H1 (cell line): ENCODE results near the gene TDRD12. TPM values are rescaled to one million over a fixed set of nuclear protein-coding genes. Genes with fewer than 3 reads are reported as not detected.

Source experiments
- CTCF ChIA-PET: fragments of 300-600 bp; sonication (Branson Sonifier 250); formaldehyde crosslinking; loops from one replicate; lab custom pipeline; 2021; ENCODE audit not compliant: partially characterized antibody; lab: Charles Lee
- POLR2A ChIA-PET: fragments of 300-600 bp; sonication (Branson Sonifier 250); formaldehyde crosslinking; loops from one replicate; lab custom pipeline; 2021; ENCODE audit warnings: inconsistent platforms; ENCODE audit not compliant: partially characterized antibody; lab: Charles Lee
- DNase-seq, 2 experiments: peaks; one replicate each; pipeline versions ENCODE4 v3.0.0 to v3.0.0-alpha.2; 2010 to 2022; ENCODE audit warnings: low spot score in 2 of 2, low read depth in 1 of 2, mixed read lengths in 1 of 2
- FAIRE-seq: peaks from 2 replicates; lab custom pipeline; 2011; peaks lifted over from hg19 to GRCh38; lab: Jason Lieb, UNC
- H2AFZ ChIP-seq: 2 replicates; pipeline ENCODE4 v1.8.1; 2012; ENCODE audit warnings: low read length, inconsistent platforms
- H2AK5ac ChIP-seq: 2 replicates; pipeline ENCODE4 v1.6.1; 2013; ENCODE audit warnings: low read depth, low read length
- H2BK120ac ChIP-seq: replicated peaks from 2 replicates; pipeline ENCODE3; 2013; ENCODE audit warnings: low read depth, low read length, inconsistent platforms
- H2BK12ac ChIP-seq: 2 replicates; pipeline ENCODE4 v1.6.1; 2013; ENCODE audit warnings: low read depth, low read length
- H2BK15ac ChIP-seq: 2 replicates; pipeline ENCODE4 v1.6.1; 2013; ENCODE audit warnings: low read length
- H2BK20ac ChIP-seq: 2 replicates; pipeline ENCODE4 v1.6.1; 2013; ENCODE audit warnings: low read length
- H2BK5ac ChIP-seq: 2 replicates; pipeline ENCODE4 v1.6.1; 2013; ENCODE audit warnings: low read depth, low read length
- H3K14ac ChIP-seq: 2 replicates; pipeline ENCODE4 v1.6.1; 2013; ENCODE audit warnings: inconsistent platforms; ENCODE audit not compliant: insufficient read length
- H3K18ac ChIP-seq: 2 replicates; pipeline ENCODE4 v1.6.1; 2013; ENCODE audit warnings: low read length; ENCODE audit errors: extremely low read depth
- H3K23ac ChIP-seq: 2 replicates; pipeline ENCODE4 v1.6.1; 2013; ENCODE audit warnings: inconsistent platforms; ENCODE audit not compliant: insufficient read length
- H3K23me2 ChIP-seq: 2 replicates; pipeline ENCODE4 v1.6.1; 2013; ENCODE audit warnings: low read depth, low read length
- H3K27ac ChIP-seq: 2 replicates; pipeline ENCODE4 v1.6.1; 2011; ENCODE audit warnings: low read depth, low read length, inconsistent platforms
- H3K27me3 ChIP-seq, 4 experiments: replicated peaks in 1 of 4; 1 replicate in 1 of 4; 2 replicates in 3 of 4; pipeline versions ENCODE4 v1.6.1 to v1.8.1; 2011 to 2013; ENCODE audit warnings: low read length in 3 of 4, mild to moderate bottlenecking in 3 of 4, inconsistent platforms in 2 of 4, mixed read lengths in 2 of 4, moderate library complexity in 1 of 4; ENCODE audit not compliant: control insufficient read depth in 3 of 4, insufficient read depth in 3 of 4; ENCODE audit errors: extremely low read depth in 1 of 4
- H3K36me3 ChIP-seq, 4 experiments: 2 replicates each; pipeline versions ENCODE4 v1.6.1 to v1.8.1; 2011 to 2013; ENCODE audit warnings: mild to moderate bottlenecking in 4 of 4, low read length in 3 of 4, moderate library complexity in 2 of 4, control low read depth in 1 of 4, inconsistent platforms in 1 of 4; ENCODE audit not compliant: insufficient read depth in 4 of 4, control insufficient read depth in 2 of 4
- H3K4ac ChIP-seq: replicated peaks from 2 replicates; pipeline ENCODE3; 2013; ENCODE audit warnings: low read length, low read depth, mixed read lengths, inconsistent platforms; ENCODE audit not compliant: insufficient read length
- H3K4me1 ChIP-seq, 4 experiments: replicated peaks in 1 of 4; 1 replicate in 1 of 4; 2 replicates in 3 of 4; pipeline versions ENCODE4 v1.6.1 to v1.8.1; 2011 to 2013; ENCODE audit warnings: low read length in 3 of 4, inconsistent platforms in 2 of 4, mixed read lengths in 1 of 4; ENCODE audit not compliant: insufficient read depth in 4 of 4, control insufficient read depth in 3 of 4
- H3K4me2 ChIP-seq, 2 experiments: 2 replicates each; pipeline versions ENCODE4 v1.6.1 to v1.8.1; 2011 to 2013; ENCODE audit warnings: low read depth in 2 of 2, low read length in 2 of 2, control low read depth in 1 of 2, inconsistent platforms in 1 of 2, mild to moderate bottlenecking in 1 of 2; ENCODE audit not compliant: insufficient read depth in 1 of 2
- H3K4me3 ChIP-seq, 4 experiments: fragments of 200-600, 300-600 bp in 1 of 4; sonication (generic), shearing (Covaris generic), sonication (Bioruptor Twin) in 1 of 4; 2 replicates each; pipeline versions ENCODE4 v1.5.1 to v1.8.1; 2011 to 2016; ENCODE audit warnings: low read length in 4 of 4, low read depth in 3 of 4, control low read depth in 2 of 4, inconsistent platforms in 2 of 4, mild to moderate bottlenecking in 2 of 4, mixed read lengths in 1 of 4, moderate library complexity in 1 of 4; ENCODE audit not compliant: insufficient read depth in 2 of 4; ENCODE audit errors: extremely low read depth in 1 of 4
- H3K56ac ChIP-seq: replicated peaks from 2 replicates; pipeline ENCODE3; 2013; ENCODE audit warnings: low read depth, mild to moderate bottlenecking, mixed read lengths, low read length, inconsistent platforms; ENCODE audit not compliant: insufficient read length
- H3K79me1 ChIP-seq: 2 replicates; pipeline ENCODE4 v1.6.1; 2013; ENCODE audit warnings: low read depth, low read length, control low read depth
- H3K79me2 ChIP-seq, 2 experiments: 2 replicates each; pipeline versions ENCODE4 v1.6.1 to v1.8.1; 2012 to 2013; ENCODE audit warnings: low read length in 2 of 2, mild to moderate bottlenecking in 2 of 2, inconsistent platforms in 1 of 2; ENCODE audit not compliant: insufficient read depth in 2 of 2, control insufficient read depth in 1 of 2
- H3K9ac ChIP-seq, 4 experiments: replicated peaks in 1 of 4; 1 replicate in 1 of 4; 2 replicates in 3 of 4; pipeline versions ENCODE4 v1.6.1 to v1.8.1; 2011 to 2013; ENCODE audit warnings: low read depth in 3 of 4, low read length in 3 of 4, control low read depth in 2 of 4, mild to moderate bottlenecking in 2 of 4, moderate library complexity in 2 of 4, inconsistent platforms in 1 of 4; ENCODE audit errors: extremely low read depth in 1 of 4
- H3K9me3 ChIP-seq, 2 experiments: 2 replicates each; pipeline versions ENCODE4 v1.6.1 to v1.8.1; 2012 to 2013; ENCODE audit warnings: mild to moderate bottlenecking in 2 of 2, moderate library complexity in 2 of 2, control low read depth in 1 of 2, inconsistent platforms in 1 of 2, low read depth in 1 of 2, low read length in 1 of 2, mixed read lengths in 1 of 2; ENCODE audit not compliant: insufficient read depth in 2 of 2
- H4K20me1 ChIP-seq, 2 experiments: replicated peaks in 1 of 2; 2 replicates each; pipeline versions ENCODE3 to v1.8.1; 2011 to 2013; ENCODE audit warnings: inconsistent platforms in 2 of 2, low read length in 2 of 2, mild to moderate bottlenecking in 1 of 2; ENCODE audit not compliant: insufficient read depth in 2 of 2, control insufficient read depth in 1 of 2
- H4K5ac ChIP-seq: 2 replicates; pipeline ENCODE4 v1.6.1; 2013; ENCODE audit warnings: low read length, low read depth, mixed read lengths, inconsistent platforms; ENCODE audit not compliant: insufficient read length
- H4K8ac ChIP-seq: 2 replicates; pipeline ENCODE4 v1.8.0; 2013; ENCODE audit warnings: mild to moderate bottlenecking, moderate library complexity, low read length, inconsistent platforms; ENCODE audit not compliant: insufficient read depth; ENCODE audit errors: extremely low read depth
- H4K91ac ChIP-seq: replicated peaks from 2 replicates; pipeline ENCODE3; 2013; ENCODE audit warnings: low read length, mixed read lengths, inconsistent platforms; ENCODE audit not compliant: insufficient read length
- BACH1 ChIP-seq: IDR thresholded peaks from 2 replicates; pipeline ENCODE4 v1.6.1; 2012; ENCODE audit warnings: low read length, improper control_type of control experiment
- CBX5 ChIP-seq: fragments of 300-800, 300-1000 bp; sonication (generic); IDR thresholded peaks from 2 replicates; pipeline ENCODE4 v1.7.1; 2016; ENCODE audit warnings: antibody characterized with exemption, low read length, low read depth
- CBX8 ChIP-seq: fragments of 300-800, 300-1000 bp; sonication (generic); IDR thresholded peaks from 2 replicates; pipeline ENCODE4 v1.7.1; 2016; ENCODE audit warnings: low read depth, low read length, borderline replicate concordance
- HDAC2 ChIP-seq, 2 experiments: fragments of 300-600 bp in 1 of 2; sonication (generic) in 1 of 2; IDR thresholded peaks; 2 replicates each; pipeline ENCODE4 v1.6.1; 2011 to 2012; ENCODE audit warnings: low read depth in 2 of 2, low read length in 2 of 2, mild to moderate bottlenecking in 2 of 2, moderate library complexity in 2 of 2, borderline replicate concordance in 1 of 2, inconsistent platforms in 1 of 2
- NANOG ChIP-seq: IDR thresholded peaks from 2 replicates; pipeline ENCODE4 v1.6.1; 2011; ENCODE audit warnings: low read length, low read depth, mild to moderate bottlenecking, inconsistent platforms; ENCODE audit not compliant: insufficient read depth, poor library complexity, severe bottlenecking
- NRF1 ChIP-seq: IDR thresholded peaks from 2 replicates; pipeline ENCODE4 v1.6.1; 2011; ENCODE audit warnings: mild to moderate bottlenecking, low read depth, low read length, improper control_type of control experiment
- POU5F1 ChIP-seq: IDR thresholded peaks from 2 replicates; pipeline ENCODE4 v1.6.1; 2011; ENCODE audit warnings: low read depth, mild to moderate bottlenecking, low read length, moderate library complexity
- RFX5 ChIP-seq: IDR thresholded peaks from 2 replicates; pipeline ENCODE4 v1.6.1; 2011; ENCODE audit warnings: low read depth, low read length, improper control_type of control experiment, borderline replicate concordance
- RXRA ChIP-seq: IDR thresholded peaks from 2 replicates; pipeline ENCODE4 v1.6.1; 2011; ENCODE audit warnings: low read depth, mild to moderate bottlenecking, low read length, moderate library complexity; ENCODE audit not compliant: insufficient read depth
- SIRT6 ChIP-seq: IDR thresholded peaks from one replicate; pipeline ENCODE4 v1.7.1; 2012; ENCODE audit warnings: low read length, inconsistent platforms
- WGBS, 2 experiments: shearing (Covaris generic) in 1 of 2; methylation state at CpG; one replicate each; pipeline versions ENCODE4 v1.1.6 to v1.1.7; 2013 to 2015; ENCODE audit warnings: low lambda C conversion rate in 2 of 2, mixed read lengths in 2 of 2, inconsistent platforms in 1 of 2, low coverage in 1 of 2, missing lambda C conversion rate in 1 of 2; ENCODE audit not compliant: insufficient replicate concordance in 2 of 2, insufficient coverage in 1 of 2, insufficient read length in 1 of 2; ENCODE audit errors: extremely low coverage in 1 of 2, missing lambda C conversion rate in 1 of 2; 5-methylcytosine and 5-hydroxymethylcytosine counted together
- polyA plus RNA-seq, 7 experiments: library from polyadenylated mRNA; depleted of rRNA in 3 of 7; stranded (reverse) in 5 of 7; unstranded in 2 of 7; fragments of >200 nt in 5 of 7; fragments of 200-250 nt in 2 of 7; gene quantifications; 1 replicate in 5 of 7; 2 replicates in 1 of 7; 4 replicates in 1 of 7; pipeline versions ENCODE4 v1.2.1 to v1.2.3, GENCODE V29; 2011 to 2013; ENCODE audit warnings: missing spikeins in 2 of 7, mixed read lengths in 2 of 7
- total RNA-seq: library from RNA; stranded (reverse); fragmentation: NEBNext Ultra II Directional; extraction: Animal tissue kit (Norgen Biotek cat#: 25700); gene quantifications from 2 replicates; pipeline ENCODE4 v1.2.1, GENCODE V29; 2021
- TF ChIP-seq, protein P1 (sequence below): IDR thresholded peaks from 2 replicates; pipeline ENCODE4 v1.6.1; 2012; ENCODE audit warnings: low read length, inconsistent platforms
- TF ChIP-seq, protein P2 (sequence below): IDR thresholded peaks from 2 replicates; pipeline ENCODE4 v1.6.1; 2012; ENCODE audit warnings: inconsistent platforms

TDRD12 gene
- total and polyA plus RNA-seq, 2 of the 8 experiments (the other 6 are each of a cell fraction or from before 2014, with no cell fraction given), result 0.39 to 0.88 TPM

- H4K8ac ChIP-seq, result no peak overlapping the region
- peaks cover 0 to 3% (median 1%) of the 10 kb centered on the region in 4 experiments; a peak in 2 of 7 replicates for H3K4me1 ChIP-seq
- H4K20me1 ChIP-seq, result no peaks in the 10 kb centered on the region
- no peak overlapping the region for H2AFZ ChIP-seq
- 89% methylated on average over 5 of the region's 5 CpGs; no CpG with 5 or more reads in 1 of the 2 experiments for WGBS, 2 experiments
- H3K4ac ChIP-seq, result no peak overlapping the region
- no peaks in the 10 kb centered on the region for H3K79me1 ChIP-seq
- H4K91ac ChIP-seq, result no peak overlapping the region
- H3K23ac ChIP-seq, result no peak overlapping the region
- no peak overlapping the region for H2BK5ac ChIP-seq
- H3K9ac ChIP-seq, result no peak overlapping the region
- no peak for FAIRE-seq
- no peak overlapping the region for H2BK120ac ChIP-seq
- no peak overlapping the region for H4K5ac ChIP-seq
- no peaks in the 10 kb centered on the region for H3K79me2 ChIP-seq
- H2AK5ac ChIP-seq, result no peak overlapping the region
- H3K36me3 ChIP-seq, result no peaks in the 10 kb centered on the region
- no peak overlapping the region for H2BK15ac ChIP-seq
- H3K9me3 ChIP-seq, result peaks cover 0 to 5% of the 10 kb centered on the region in 2 experiments; a peak in 1 of 4 replicates
- CTCF ChIA-PET, result interaction anchor here (0.6 to 1.7 kb wide), 6 partner anchors 9 to 240 kb away, joined by 3 to 6 read pairs (median 4); partner anchors contain the start of gene SLC7A9
- H2BK12ac ChIP-seq, result no peak overlapping the region
- H3K4me3 ChIP-seq, result no peak overlapping the region
- H3K56ac ChIP-seq, result no peak overlapping the region
- H3K4me2 ChIP-seq, result no peak overlapping the region
- H3K27ac ChIP-seq, result no peak overlapping the region
- H3K23me2 ChIP-seq, result peaks cover 1% of the 10 kb centered on the region; the same call in 1 of the 2 replicates
- no peak overlapping the region for H2BK20ac ChIP-seq
- POLR2A ChIA-PET, result interaction anchor here (1.2 kb wide), 1 partner anchor 24 kb away, joined by 3 read pairs; no protein-coding TSS in a partner anchor
- DNase-seq, result no peak
- no peak overlapping the region for H3K14ac ChIP-seq
- no peak overlapping the region for H3K18ac ChIP-seq
- no peaks in the 10 kb centered on the region for H3K27me3 ChIP-seq
- TF ChIP-seq RXRA (no peak), RFX5 (no peak), CBX5 (no peak), CBX8 (no peak), SIRT6 (no peak), NANOG (no peak), BACH1 (no peak), POU5F1 (no peak), HDAC2 (IDR thresholded peaks at IDR 0.05; ENCODE audit: borderline replicate concordance in 1 of 2, low read depth in 2 of 2, low read length in 2 of 2) (no peak), NRF1 (no peak)
- TF ChIP-seq, protein P1, sequence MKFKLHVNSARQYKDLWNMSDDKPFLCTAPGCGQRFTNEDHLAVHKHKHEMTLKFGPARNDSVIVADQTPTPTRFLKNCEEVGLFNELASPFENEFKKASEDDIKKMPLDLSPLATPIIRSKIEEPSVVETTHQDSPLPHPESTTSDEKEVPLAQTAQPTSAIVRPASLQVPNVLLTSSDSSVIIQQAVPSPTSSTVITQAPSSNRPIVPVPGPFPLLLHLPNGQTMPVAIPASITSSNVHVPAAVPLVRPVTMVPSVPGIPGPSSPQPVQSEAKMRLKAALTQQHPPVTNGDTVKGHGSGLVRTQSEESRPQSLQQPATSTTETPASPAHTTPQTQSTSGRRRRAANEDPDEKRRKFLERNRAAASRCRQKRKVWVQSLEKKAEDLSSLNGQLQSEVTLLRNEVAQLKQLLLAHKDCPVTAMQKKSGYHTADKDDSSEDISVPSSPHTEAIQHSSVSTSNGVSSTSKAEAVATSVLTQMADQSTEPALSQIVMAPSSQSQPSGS, result no peak
- TF ChIP-seq, protein P2, sequence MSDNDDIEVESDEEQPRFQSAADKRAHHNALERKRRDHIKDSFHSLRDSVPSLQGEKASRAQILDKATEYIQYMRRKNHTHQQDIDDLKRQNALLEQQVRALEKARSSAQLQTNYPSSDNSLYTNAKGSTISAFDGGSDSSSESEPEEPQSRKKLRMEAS, result no peak
Observed at GRCh38 chr19:32717496-32717895, 2.1 kb upstream of the TDRD12 start.
